Retinal pigment epithelial cell (primary cell): ENCODE data around the gene MIF.

Experiments used
- DNase-seq: peaks from one replicate; pipeline ENCODE4 v3.0.0-alpha.2; 2010; ENCODE audit warnings: low read depth
- H3K4me3 ChIP-seq: 2 replicates; pipeline ENCODE4 v1.5.1; 2011; ENCODE audit warnings: mild to moderate bottlenecking, low read length, control low read depth, moderate library complexity
- TF ChIP-seq, protein P1 (sequence below): conservative IDR thresholded peaks from 2 replicates; pipeline ENCODE4 v1.5.1; 2011; ENCODE audit warnings: low read depth, low read length, control low read depth, inconsistent platforms

MIF gene

DNA sequence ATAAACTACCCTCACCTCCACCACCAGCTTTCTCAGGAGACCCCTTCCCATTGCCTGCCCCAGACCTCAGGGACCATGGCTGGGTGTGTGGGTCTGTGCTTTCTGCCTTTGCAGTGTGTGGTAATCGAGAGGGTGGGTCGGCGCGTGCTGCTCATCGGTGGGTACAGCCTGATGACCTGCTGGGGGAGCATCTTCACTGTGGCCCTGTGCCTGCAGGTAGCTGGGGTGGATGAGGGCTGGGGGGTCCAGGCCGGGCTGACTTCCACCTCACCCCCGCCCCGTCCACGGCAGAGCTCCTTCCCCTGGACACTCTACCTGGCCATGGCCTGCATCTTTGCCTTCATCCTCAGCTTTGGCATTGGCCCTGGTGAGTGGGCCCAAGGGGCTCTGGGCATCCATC lies 10.5 kb upstream of the MIF start:
- H3K4me3 ChIP-seq, result no peak overlapping the region
- TF ChIP-seq, protein P1, sequence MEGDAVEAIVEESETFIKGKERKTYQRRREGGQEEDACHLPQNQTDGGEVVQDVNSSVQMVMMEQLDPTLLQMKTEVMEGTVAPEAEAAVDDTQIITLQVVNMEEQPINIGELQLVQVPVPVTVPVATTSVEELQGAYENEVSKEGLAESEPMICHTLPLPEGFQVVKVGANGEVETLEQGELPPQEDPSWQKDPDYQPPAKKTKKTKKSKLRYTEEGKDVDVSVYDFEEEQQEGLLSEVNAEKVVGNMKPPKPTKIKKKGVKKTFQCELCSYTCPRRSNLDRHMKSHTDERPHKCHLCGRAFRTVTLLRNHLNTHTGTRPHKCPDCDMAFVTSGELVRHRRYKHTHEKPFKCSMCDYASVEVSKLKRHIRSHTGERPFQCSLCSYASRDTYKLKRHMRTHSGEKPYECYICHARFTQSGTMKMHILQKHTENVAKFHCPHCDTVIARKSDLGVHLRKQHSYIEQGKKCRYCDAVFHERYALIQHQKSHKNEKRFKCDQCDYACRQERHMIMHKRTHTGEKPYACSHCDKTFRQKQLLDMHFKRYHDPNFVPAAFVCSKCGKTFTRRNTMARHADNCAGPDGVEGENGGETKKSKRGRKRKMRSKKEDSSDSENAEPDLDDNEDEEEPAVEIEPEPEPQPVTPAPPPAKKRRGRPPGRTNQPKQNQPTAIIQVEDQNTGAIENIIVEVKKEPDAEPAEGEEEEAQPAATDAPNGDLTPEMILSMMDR, result no peak
- DNase-seq, result no peak

DNA sequence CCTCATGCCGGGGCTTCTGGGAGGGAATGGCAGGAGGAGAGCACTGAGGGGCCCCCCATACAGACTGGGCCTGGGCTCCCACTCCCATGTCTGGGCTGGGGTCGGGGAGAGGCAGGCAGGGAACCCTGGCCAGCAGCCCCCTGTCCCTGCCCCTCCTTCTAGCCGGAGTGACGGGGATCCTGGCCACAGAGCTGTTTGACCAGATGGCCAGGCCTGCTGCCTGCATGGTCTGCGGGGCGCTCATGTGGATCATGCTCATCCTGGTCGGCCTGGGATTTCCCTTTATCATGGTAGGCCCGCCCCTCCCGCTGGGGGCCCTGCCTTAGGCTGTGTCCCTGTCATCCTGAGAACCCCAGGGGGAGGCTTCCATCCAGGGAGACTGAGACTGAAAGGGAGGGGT lies 10.0 kb upstream of the MIF start:
- TF ChIP-seq, protein P1, result no peak
- no peak for DNase-seq
- H3K4me3 ChIP-seq, result no peak overlapping the region

- H3K4me3 ChIP-seq, result no peak overlapping the region
- no peak for DNase-seq
- TF ChIP-seq, protein P1, result peak; percentile 13
Observed at GRCh38 chr22:23888615-23889401, 5.4 kb upstream of the MIF start.

DNA sequence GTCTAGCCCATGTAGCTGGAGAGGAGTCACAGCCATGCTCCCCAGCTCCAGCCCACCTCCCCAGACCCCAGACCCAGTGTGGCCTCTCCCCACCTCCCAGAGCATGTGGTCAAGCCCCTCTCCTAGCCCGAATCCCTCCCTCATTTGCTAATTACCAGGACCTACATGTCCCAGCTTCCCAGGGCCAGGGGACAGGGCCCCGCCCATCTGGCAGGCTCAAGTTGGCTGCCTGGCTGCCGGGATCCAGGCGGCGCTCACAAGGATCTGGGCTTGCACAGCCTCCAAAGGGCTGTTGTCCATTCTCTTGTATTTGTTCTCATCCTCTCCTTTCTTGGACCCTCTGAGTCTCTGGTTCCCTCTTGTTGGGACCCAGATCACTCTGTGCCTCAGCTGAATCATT lies 4.6 kb upstream of the MIF start:
- no peak overlapping the region for H3K4me3 ChIP-seq
- DNase-seq, result no peak
- TF ChIP-seq, protein P1, result no peak

GRCh38 chr22:23891726-23892125 lies 2.5 kb upstream of the MIF start:
- TF ChIP-seq, protein P1, result no peak
- DNase-seq, result no peak
- H3K4me3 ChIP-seq, result no peak overlapping the region

GRCh38 chr22:23892130-23892529 lies 2.1 kb upstream of the MIF start:
- TF ChIP-seq, protein P1, result no peak
- H3K4me3 ChIP-seq, result no peak overlapping the region

GRCh38 chr22:23892706-23893105 lies 1.5 kb upstream of the MIF start:
- no peak overlapping the region for H3K4me3 ChIP-seq
- no peak for DNase-seq
- TF ChIP-seq, protein P1, result no peak

More at GRCh38 chr22:23892130-23892529, 2.1 kb upstream of the MIF start:
- DNase-seq, result no peak
